Aortic smooth muscle cell (primary cell): ENCODE results near the gene PIGH. TPM values are rescaled to one million over a fixed set of nuclear protein-coding genes. Genes with fewer than 3 reads are reported as not detected.

ENCODE experiments used
- total RNA-seq: library from RNA; depleted of rRNA; stranded (reverse); fragments of >200 nt; gene quantifications from 2 replicates; pipeline ENCODE4 v1.2.3, GENCODE V29; 2014

The PIGH gene
- total RNA-seq: 10.1 and 12.3 TPM in 2 replicates

GRCh38 chr14:67599698-67600561, at the start of gene PIGH:
Gene PIGH, minus strand, starts transcription at chr14:67600268. Its CDS starts 65 bp downstream, at chr14:67600203.

GRCh38 chr14:67619446-67620216, 19.6 kb upstream of the PIGH start, which contains the start of gene ARG2:
Gene ARG2, plus strand, starts transcription at chr14:67619920. Its CDS starts 58 bp downstream, at chr14:67619978.

Other genes with a start within 250 kb of the PIGH start
- 151 and 158 TPM in 2 replicates for gene ATP6V1D, start 240.5 kb downstream of the PIGH start, total RNA-seq
- 223 and 261 TPM in 2 replicates for gene EIF2S1, start 239.9 kb downstream of the PIGH start, total RNA-seq
- 2.2 and 2.9 TPM in 2 replicates for gene PLEK2, start 188.1 kb downstream of the PIGH start, total RNA-seq
- gene TMEM229B, start 111.5 kb downstream of the PIGH start, total RNA-seq: 1.1 and 1.2 TPM in 2 replicates
- gene PLEKHH1, start 67.0 kb downstream of the PIGH start, total RNA-seq: 0.19 and 0.26 TPM in 2 replicates
- gene ARG2, start 19.7 kb upstream of the PIGH start, total RNA-seq: 4.0 and 5.4 TPM in 2 replicates
- gene VTI1B, start 74.4 kb upstream of the PIGH start, total RNA-seq: 85.9 and 94.6 TPM in 2 replicates
- 98.8 and 125 TPM in 2 replicates for gene RDH11, start 95.5 kb upstream of the PIGH start, total RNA-seq
- not detected in 2 replicates for gene RDH12, start 101.6 kb upstream of the PIGH start, total RNA-seq
- 14.5 and 18.6 TPM in 2 replicates for gene ZFYVE26, start 216.3 kb upstream of the PIGH start, total RNA-seq
- 12.6 and 13.1 TPM in 2 replicates for gene RAD51B, start 219.5 kb upstream of the PIGH start, total RNA-seq